ENCODE data around the gene INPP5B.

DNA sequence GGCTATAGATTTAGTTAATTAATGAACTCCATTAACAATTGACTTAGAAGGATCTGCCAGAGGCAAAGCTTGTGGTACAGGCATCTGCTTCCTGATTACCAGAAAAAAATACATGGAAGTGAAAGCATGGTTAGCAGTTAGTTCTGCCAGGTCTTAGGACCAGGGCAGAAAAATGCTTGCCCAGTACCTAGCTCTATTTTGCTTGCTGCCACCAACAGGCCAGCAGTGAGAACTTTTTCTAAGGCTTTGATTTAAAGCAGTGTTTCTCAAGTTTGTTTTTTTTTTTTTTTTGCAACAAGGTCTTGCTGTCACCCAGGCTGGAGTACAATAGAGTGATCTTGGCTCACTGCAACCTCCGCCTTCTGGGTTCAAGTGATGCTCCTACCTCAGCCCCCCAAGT is 71.0 kb downstream of the INPP5B start:
- no peak for TF ChIP-seq YY1 (IDR thresholded peaks at IDR 0.05; ENCODE audit: low read depth, low read length)
- TF ChIP-seq, protein P1, sequence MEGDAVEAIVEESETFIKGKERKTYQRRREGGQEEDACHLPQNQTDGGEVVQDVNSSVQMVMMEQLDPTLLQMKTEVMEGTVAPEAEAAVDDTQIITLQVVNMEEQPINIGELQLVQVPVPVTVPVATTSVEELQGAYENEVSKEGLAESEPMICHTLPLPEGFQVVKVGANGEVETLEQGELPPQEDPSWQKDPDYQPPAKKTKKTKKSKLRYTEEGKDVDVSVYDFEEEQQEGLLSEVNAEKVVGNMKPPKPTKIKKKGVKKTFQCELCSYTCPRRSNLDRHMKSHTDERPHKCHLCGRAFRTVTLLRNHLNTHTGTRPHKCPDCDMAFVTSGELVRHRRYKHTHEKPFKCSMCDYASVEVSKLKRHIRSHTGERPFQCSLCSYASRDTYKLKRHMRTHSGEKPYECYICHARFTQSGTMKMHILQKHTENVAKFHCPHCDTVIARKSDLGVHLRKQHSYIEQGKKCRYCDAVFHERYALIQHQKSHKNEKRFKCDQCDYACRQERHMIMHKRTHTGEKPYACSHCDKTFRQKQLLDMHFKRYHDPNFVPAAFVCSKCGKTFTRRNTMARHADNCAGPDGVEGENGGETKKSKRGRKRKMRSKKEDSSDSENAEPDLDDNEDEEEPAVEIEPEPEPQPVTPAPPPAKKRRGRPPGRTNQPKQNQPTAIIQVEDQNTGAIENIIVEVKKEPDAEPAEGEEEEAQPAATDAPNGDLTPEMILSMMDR (IDR thresholded peaks at IDR 0.05 in 2 of 3, conservative IDR thresholded peaks at IDR 0.05 in 1 of 3; ENCODE audit: control insufficient read depth in 2 of 3, extremely low read depth in 1 of 3, insufficient read depth in 1 of 3, low read depth in 3 of 3, low read length in 3 of 3) = no peak; a peak in 1 of 6 replicates
- no peak for TF ChIP-seq PAX5 (IDR thresholded peaks at IDR 0.05; ENCODE audit: borderline replicate concordance, low read depth, low read length)
- TF ChIP-seq SREBF2 (IDR thresholded peaks at IDR 0.05; ENCODE audit: low read length) = no peak
- no peak for TF ChIP-seq FOS (IDR thresholded peaks at IDR 0.05; ENCODE audit: borderline replicate concordance, extremely low read depth, insufficient read length)
- TF ChIP-seq TCF7 (IDR thresholded peaks at IDR 0.05; ENCODE audit: borderline replicate concordance) = no peak
- TF ChIP-seq HDAC6 (IDR thresholded peaks at IDR 0.05; ENCODE audit: unreplicated experiment) = no peak
